ENCODE measurements around the gene PIEZO1. TPM values are rescaled to one million over a fixed set of nuclear protein-coding genes. Genes with fewer than 3 reads are reported as not detected.

Gene PIEZO1
- total RNA-seq, 2 donors from 2014 or later: 272 to 318 TPM

DNA sequence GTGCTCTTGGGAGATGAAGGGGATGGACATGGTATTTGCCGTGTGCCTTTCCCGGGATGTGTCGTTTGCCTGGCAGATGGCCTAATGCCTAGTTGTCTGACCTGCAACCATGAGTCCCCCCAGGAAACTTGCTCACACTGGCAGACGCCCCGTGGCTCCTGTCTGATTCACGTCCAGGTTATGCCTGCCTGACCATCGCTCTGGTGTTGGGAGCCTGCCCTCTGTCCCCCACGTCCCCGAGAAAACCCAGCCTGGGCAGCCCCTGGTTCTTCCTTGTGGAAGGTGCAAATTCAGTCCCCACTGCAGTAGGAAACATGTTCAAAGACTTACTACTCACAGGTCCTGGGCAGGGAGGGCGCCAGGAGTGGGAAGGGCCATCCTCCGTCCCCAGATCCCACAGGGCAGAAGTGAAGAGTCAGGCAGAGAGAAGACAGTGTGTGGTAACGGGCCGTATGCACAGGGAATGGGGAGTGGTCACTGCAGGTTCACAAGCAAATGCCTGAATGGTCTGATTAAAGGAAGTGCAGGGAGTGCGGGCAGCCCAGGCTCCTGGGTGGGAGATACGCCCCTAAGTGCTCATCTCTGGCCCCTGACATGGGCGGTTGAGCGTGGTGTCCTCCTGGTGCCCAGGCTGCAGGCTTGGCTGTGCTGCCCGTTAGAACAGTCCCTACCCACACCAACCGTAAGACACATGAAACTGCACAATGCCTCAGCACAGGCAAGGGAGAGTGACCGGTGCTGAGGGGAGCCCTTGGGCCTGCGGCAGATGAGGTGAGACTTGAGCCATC is 94.5 kb downstream of the PIEZO1 start:
- ATAC-seq: no peak
- peak overlapping the region; percentile 84 for H3K4me3 Mint-ChIP-seq
- DNase-seq: no peak
- no peaks in the 10 kb centered on the region for H3K27me3 Mint-ChIP-seq
- H3K27ac Mint-ChIP-seq: peak overlapping the region; percentile 93
- H3K36me3 Mint-ChIP-seq (ENCODE audit: low read depth): no peaks in the 10 kb centered on the region
- no peaks in the 10 kb centered on the region for H3K9me3 ChIP-seq (ENCODE audit: control insufficient read depth, low read length, poor library complexity, severe bottlenecking)
- H3K4me1 Mint-ChIP-seq: peaks cover 34% of the 10 kb centered on the region

- no peak overlapping the region for H3K4me3 Mint-ChIP-seq
Observed at GRCh38 chr16:88688013-88688778, 96.8 kb downstream of the PIEZO1 start.

GRCh38 chr16:88687676-88688012 is 97.4 kb downstream of the PIEZO1 start:
- ATAC-seq (no peak), DNase-seq (no peak)
- H3K4me3 Mint-ChIP-seq: no peak overlapping the region
- peaks cover 32% of the 10 kb centered on the region for H3K4me1 Mint-ChIP-seq
- no peaks in the 10 kb centered on the region for H3K36me3 Mint-ChIP-seq (ENCODE audit: low read depth)
- no peaks in the 10 kb centered on the region for H3K9me3 ChIP-seq (ENCODE audit: control insufficient read depth, low read length, poor library complexity, severe bottlenecking)
- no peak overlapping the region for H3K27ac Mint-ChIP-seq
- H3K27me3 Mint-ChIP-seq: no peaks in the 10 kb centered on the region

More at GRCh38 chr16:88688013-88688778, 96.8 kb downstream of the PIEZO1 start:
- no peaks in the 10 kb centered on the region for H3K9me3 ChIP-seq (ENCODE audit: control insufficient read depth, low read length, poor library complexity, severe bottlenecking)
- no peaks in the 10 kb centered on the region for H3K36me3 Mint-ChIP-seq (ENCODE audit: low read depth)
- peaks cover 34% of the 10 kb centered on the region for H3K4me1 Mint-ChIP-seq
- no peak overlapping the region for H3K27ac Mint-ChIP-seq
- H3K27me3 Mint-ChIP-seq: no peaks in the 10 kb centered on the region
- DNase-seq (no peak), ATAC-seq (no peak)

GRCh38 chr16:88687254-88687576 is 97.8 kb downstream of the PIEZO1 start:
- Mint-ChIP-seq H3K36me3 (ENCODE audit: low read depth) (no peaks in the 10 kb centered on the region), H3K27me3 (no peaks in the 10 kb centered on the region), H3K4me3 (peak overlapping the region; percentile 5), H3K4me1 (peaks cover 33% of the 10 kb centered on the region), H3K27ac (no peak overlapping the region)
- no peaks in the 10 kb centered on the region for H3K9me3 ChIP-seq (ENCODE audit: control insufficient read depth, low read length, poor library complexity, severe bottlenecking)
- no peak for ATAC-seq
- DNase-seq: no peak

DNA sequence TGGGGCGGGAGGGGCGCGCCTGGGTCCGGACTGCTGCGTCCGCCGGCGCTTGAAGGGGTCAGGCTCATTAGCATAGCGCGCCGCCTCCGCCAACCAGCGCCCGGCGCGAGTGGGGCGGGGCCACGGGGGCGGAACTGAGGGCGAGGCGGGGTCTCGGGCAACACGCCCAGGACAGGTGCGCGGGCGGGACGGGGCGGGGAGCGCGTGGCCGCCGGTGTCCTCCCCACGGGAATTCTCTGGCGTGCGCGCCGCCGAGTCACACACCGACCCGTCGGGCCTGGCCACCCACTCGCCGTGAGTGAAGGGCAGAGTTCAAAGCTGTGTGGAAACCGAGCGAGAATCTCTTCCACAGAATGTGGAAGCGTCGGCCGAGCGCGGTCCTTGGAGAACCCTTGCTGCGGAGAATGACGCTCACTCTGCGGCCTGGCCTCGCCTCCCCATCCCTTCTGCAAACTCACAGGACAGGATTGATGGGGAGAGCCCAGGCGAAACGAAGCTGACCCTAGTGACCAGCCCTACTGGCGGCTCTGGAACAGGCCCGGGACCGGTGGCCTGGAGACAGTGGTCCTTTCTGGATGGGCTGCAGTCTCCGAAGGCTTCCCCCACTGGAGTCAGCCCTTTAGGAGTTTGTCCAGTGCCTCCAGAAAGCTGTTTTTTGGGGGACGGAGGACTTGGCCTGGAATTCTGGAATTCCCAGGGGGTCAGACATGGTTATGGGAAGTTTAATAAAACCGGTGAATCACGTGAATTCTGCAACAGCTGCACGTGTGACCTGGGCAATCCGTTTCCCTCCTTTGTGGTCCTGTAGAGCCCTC is 98.4 kb downstream of the PIEZO1 start, which contains the start of gene SNAI3:
Gene SNAI3, minus strand, starts transcription at position 69 of the 815 bp plus-strand sequence. CDS start 101 bp downstream, outside the sequence.
- ATAC-seq (peak; percentile 86), DNase-seq (peak; percentile 79 to 87 (median 85))
- Mint-ChIP-seq H3K4me3 (peak within 1 kb of the TSS; percentile 87), H3K4me1 (peaks cover 36% of the 10 kb centered on the region), H3K27me3 (no peaks in the 10 kb centered on the region), H3K36me3 (ENCODE audit: low read depth) (no peaks in the 10 kb centered on the region), H3K27ac (peak within 1 kb of the TSS; percentile 56)
- H3K9me3 ChIP-seq (ENCODE audit: control insufficient read depth, low read length, poor library complexity, severe bottlenecking): no peaks in the 10 kb centered on the region

- ATAC-seq: peak; percentile 62
- Mint-ChIP-seq H3K27me3 (no peaks in the 10 kb centered on the region), H3K4me1 (peaks cover 37% of the 10 kb centered on the region), H3K4me3 (peak overlapping the region; percentile 87), H3K36me3 (ENCODE audit: low read depth) (no peaks in the 10 kb centered on the region), H3K27ac (peak overlapping the region; percentile 11)
- H3K9me3 ChIP-seq (ENCODE audit: control insufficient read depth, low read length, poor library complexity, severe bottlenecking): no peaks in the 10 kb centered on the region
- DNase-seq: peak in 2 of 3 donors; percentile 53 to 57
Observed at GRCh38 chr16:88686062-88686438, 99.0 kb downstream of the PIEZO1 start.

DNA sequence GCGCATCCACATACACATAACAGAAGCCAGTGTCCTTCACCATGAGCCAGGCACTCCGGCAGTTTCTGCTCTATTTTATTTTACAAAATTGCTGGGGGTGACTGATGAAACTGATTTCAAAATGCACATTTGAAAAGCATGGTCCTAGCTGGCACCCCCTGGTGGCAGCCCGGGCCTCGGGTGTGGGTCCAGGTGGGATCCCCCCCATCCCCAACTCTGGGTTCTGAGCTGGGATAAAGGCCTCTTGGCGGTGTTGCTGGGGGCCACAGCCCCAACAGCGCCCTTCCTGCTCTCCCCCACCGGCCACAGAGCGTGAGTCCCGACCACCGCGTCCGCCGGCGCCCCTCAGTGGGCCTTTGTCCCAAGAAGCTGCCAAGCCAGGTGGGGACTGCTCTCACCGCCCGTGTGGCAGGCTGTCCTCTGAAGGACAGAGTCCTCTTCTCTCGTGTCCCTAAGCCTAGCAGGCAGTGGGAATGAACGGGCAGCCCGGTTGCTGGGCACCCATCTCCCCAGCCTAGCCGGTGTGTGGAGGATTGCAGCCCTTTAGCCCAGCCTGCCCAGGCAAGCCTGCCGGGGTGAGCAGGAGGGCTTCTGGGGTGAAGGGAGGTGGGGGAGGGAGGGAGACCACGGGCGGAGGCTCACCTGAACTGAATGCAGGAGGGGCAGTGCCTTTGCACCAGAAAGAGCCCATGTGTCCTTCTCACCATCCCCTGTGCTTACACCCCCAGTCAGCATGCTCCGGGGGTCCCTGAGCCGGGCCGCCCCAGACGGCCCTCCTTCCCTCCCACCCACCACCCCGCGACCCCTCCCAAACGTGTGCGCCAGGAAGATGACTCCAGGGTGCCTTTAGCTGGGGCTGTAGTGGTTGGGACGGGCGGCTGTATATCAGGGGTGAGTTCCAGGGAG is 99.6 kb downstream of the PIEZO1 start:
- ATAC-seq (peak; percentile 25), DNase-seq (peak in 1 of 3 donors; percentile 52)
- H3K9me3 ChIP-seq (ENCODE audit: control insufficient read depth, low read length, poor library complexity, severe bottlenecking): no peaks in the 10 kb centered on the region
- H3K27me3 Mint-ChIP-seq: no peaks in the 10 kb centered on the region
- peak overlapping the region; percentile 87 for H3K4me3 Mint-ChIP-seq
- H3K36me3 Mint-ChIP-seq (ENCODE audit: low read depth): no peaks in the 10 kb centered on the region
- peaks cover 35% of the 10 kb centered on the region for H3K4me1 Mint-ChIP-seq
- peak overlapping the region; percentile 56 for H3K27ac Mint-ChIP-seq

DNA sequence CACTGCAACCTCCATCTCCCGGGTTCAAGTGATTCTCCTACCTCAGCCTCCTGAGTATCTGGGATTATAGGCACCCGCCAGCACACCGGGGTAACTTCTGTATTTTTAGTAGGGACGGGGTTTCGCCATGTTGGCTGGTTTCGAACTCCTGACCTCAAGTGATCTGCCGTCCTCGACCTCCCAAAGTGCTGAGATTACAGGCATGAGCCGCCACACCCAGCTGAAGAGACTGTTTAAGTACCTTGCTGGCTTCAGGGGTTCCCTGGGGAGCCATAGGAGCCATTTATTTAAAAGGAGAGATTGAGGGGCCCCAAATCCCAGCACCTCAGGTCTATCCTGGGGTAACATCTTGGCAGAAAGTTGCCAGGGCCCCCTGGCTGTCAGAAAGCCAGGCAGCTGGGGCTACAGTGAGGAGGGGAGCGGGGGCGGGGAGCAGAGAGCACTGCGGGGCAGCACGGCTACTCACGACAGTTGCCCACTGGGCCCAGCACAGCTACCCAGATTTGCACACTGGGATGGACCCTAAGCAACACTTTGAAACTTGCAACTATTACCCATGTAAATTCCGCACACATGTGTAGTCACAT is 100.4 kb downstream of the PIEZO1 start:
- H3K4me3 Mint-ChIP-seq: peak overlapping the region; percentile 87
- no peaks in the 10 kb centered on the region for H3K36me3 Mint-ChIP-seq (ENCODE audit: low read depth)
- peaks cover 34% of the 10 kb centered on the region for H3K4me1 Mint-ChIP-seq
- H3K27me3 Mint-ChIP-seq: no peaks in the 10 kb centered on the region
- H3K27ac Mint-ChIP-seq: peak overlapping the region; percentile 56
- no peak for DNase-seq
- no peaks in the 10 kb centered on the region for H3K9me3 ChIP-seq (ENCODE audit: control insufficient read depth, low read length, poor library complexity, severe bottlenecking)
- ATAC-seq: no peak

DNA sequence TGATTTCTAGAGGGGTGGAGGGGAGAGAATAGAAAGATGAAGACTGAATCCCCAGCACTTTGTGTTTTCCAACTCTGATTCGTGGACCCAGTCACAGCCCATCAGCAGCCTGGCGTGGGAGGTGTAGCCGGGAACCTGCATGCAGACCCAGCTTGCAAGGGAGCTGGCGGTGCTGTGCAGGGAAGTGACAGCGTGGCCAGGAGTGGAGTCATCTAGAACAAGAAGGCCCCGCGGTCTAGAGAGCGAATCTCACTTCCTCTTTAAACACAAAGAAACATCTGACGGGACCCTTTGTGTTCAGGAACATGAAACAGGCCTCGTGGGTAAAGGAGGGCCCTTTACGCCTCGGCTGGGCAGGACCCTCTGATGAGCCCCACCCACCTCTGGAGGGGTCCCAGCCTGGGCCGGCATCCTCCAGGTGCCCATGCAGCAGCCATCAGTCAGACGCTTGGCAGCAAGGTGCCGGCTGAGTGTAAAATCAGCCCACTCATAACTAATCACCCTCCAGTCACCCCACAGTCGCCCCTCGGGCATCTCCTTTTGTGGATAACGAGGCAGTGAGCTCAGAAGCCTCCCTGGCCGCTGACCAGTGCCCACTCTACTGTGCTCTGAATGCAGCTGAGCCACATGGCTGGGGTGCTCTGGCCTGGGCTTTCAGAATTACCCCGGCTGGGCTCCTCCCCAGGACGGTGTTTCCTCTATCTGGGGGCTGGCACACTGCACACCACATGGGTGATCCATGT is 103.1 kb downstream of the PIEZO1 start:
- no peaks in the 10 kb centered on the region for H3K9me3 ChIP-seq (ENCODE audit: control insufficient read depth, low read length, poor library complexity, severe bottlenecking)
- Mint-ChIP-seq H3K4me3 (peak overlapping the region; percentile 79), H3K27me3 (no peaks in the 10 kb centered on the region), H3K36me3 (ENCODE audit: low read depth) (no peaks in the 10 kb centered on the region), H3K4me1 (peaks cover 27% of the 10 kb centered on the region), H3K27ac (peak overlapping the region; percentile 88)
- ATAC-seq: peak; percentile 56
- peak in 1 of 3 donors; percentile 38 for DNase-seq

GRCh38 chr16:88681084-88681680 is 103.8 kb downstream of the PIEZO1 start:
- DNase-seq: peak in 1 of 3 donors; percentile 41
- H3K4me1 Mint-ChIP-seq: peaks cover 27% of the 10 kb centered on the region
- ATAC-seq: peak; percentile 28
- no peaks in the 10 kb centered on the region for H3K36me3 Mint-ChIP-seq (ENCODE audit: low read depth)
- H3K4me3 Mint-ChIP-seq: peak overlapping the region; percentile 79
- H3K9me3 ChIP-seq (ENCODE audit: control insufficient read depth, low read length, poor library complexity, severe bottlenecking): no peaks in the 10 kb centered on the region
- H3K27ac Mint-ChIP-seq: peak overlapping the region; percentile 88
- H3K27me3 Mint-ChIP-seq: no peaks in the 10 kb centered on the region

DNA sequence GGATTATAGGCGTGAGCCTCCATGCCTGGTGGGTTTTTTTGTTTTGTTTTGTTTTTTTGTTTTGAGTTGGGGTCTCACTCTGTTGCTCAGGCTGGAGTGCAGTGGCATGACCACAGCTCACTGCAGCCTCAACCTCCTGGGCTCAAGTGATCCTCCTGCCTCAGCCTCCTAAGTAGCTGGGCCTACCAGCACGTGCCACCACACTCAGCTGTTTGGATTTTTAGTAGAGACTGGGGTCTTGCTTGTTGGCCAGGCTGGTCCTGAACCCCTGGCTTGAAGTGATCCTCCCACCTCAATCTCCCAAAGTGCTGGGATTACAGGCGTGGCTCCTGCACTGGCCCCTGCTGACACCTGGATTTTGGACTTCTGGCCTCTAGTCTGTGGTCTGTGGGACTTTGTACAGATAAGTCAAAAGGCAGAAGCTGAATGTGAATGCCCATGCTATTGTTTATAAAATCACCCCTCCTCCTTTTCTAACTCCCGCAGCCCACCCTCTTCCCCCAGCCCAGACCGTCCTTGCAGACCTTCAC is 104.4 kb downstream of the PIEZO1 start:
- peak overlapping the region; percentile 88 for H3K27ac Mint-ChIP-seq
- peak overlapping the region; percentile 71 for H3K4me3 Mint-ChIP-seq
- no peak for DNase-seq
- no peaks in the 10 kb centered on the region for H3K36me3 Mint-ChIP-seq (ENCODE audit: low read depth)
- no peaks in the 10 kb centered on the region for H3K9me3 ChIP-seq (ENCODE audit: control insufficient read depth, low read length, poor library complexity, severe bottlenecking)
- peaks cover 27% of the 10 kb centered on the region for H3K4me1 Mint-ChIP-seq
- H3K27me3 Mint-ChIP-seq: no peaks in the 10 kb centered on the region
- no peak for ATAC-seq
